Stimulated activated CD4-positive, alpha-beta T cell treated with anti-CD3 and anti-CD28 coated beads, Interleukin-4, amount 100 ng/mL, for 24 hours (primary cell): Measurements from ENCODE around the gene PTPN18.

Experiments
- DNase-seq: peaks from one replicate; pipeline ENCODE4 v3.0.0-alpha.2; 2020

The PTPN18 gene

GRCh38 chr2:130368786-130369185 is 12.9 kb downstream of the PTPN18 start:
- no peak for DNase-seq

DNA sequence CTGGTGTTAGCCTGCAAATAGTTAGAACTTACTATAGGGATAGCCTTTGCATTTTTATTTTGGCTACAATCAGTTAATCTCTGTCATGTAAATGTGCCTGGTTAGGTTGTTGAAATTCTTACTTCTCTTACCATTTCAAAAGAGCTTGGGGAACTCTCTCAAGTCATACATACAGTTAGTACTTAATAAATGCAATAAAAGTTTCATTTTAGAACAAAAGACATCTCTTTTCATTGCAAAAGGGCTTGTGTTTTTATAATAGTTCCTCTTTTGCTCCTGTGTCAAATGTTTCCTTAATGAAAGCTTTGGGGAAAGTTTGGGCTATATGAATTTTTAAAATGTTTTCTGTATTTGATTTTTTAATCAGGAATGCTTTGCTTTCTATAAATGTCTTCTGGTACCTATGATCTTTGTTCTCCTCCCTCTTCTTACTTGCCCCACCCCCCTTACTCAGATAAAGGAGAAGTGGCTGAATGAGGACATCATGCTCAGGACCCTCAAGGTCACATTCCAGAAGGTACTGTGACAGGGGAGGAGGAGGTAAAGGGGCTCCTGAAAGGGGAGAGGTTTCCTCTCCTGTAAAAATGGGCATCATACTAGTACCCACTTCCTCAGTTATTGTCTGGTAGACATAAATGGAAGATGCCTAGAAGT is 13.6 kb downstream of the PTPN18 start:
- no peak for DNase-seq

DNA sequence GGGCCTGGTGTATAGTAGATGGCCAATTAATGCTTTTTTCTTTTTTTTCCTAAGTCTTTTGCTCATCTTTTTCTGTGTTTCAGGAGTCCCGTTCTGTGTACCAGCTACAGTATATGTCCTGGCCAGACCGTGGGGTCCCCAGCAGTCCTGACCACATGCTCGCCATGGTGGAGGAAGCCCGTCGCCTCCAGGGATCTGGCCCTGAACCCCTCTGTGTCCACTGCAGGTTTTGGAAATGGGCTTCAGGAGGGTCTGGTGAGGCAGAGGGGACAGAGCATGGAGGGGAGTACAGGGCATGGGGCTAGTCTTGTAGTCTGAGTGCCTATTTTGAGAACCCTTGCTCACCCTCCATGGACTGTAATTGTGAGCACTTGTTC is 14.1 kb downstream of the PTPN18 start:
- no peak for DNase-seq

- DNase-seq: peak; percentile 30
Measured at GRCh38 chr2:130370490-130370889, 14.6 kb downstream of the PTPN18 start.

DNA sequence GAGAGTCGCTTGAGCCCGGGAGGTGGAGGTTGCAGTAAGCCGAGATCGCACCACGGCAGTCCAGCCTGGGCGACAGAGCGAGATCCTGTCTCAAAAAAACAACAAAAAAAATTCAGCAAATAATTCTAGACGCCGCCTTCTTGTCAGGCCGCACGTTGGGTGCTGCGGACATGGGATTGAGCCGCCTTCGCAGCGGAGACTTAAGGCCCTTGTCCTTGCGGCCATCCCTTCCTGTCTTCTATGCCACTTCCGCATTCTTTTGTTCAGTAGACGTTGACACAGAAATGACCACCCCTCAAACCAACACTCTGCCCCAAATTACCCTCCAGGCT is 15.8 kb downstream of the PTPN18 start:
- no peak for DNase-seq

- peak; percentile 75 for DNase-seq
Measured at GRCh38 chr2:130372055-130372832, 16.4 kb downstream of the PTPN18 start.

GRCh38 chr2:130372833-130373807 is 17.3 kb downstream of the PTPN18 start:
- no peak for DNase-seq

DNA sequence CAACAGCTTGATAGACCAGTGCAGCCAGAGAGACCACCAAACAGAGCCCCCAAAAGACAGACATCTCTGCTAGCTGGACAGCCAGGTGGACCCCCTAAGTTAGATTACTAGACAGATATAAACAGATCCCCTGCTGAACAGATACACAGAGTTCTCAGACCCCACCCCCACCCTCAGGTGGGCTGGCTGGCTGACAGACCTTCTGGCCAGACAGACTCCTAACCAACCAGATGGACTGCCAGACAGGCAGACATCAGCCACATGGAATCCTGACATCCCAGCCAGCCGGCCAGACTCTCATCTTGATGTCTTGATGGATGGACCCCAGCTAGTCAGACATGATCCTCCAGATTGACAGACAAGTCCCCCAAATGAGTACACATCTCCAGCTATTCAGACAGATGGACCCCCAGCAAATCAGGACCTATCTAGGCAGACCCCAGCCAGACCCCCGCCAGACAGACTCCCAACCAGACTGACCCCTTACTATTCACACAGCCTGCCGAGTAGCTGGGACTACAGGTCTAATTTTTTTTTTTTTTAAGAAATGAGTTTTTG is 18.0 kb downstream of the PTPN18 start:
- DNase-seq: no peak

GRCh38 chr2:130374587-130375290 is 18.9 kb downstream of the PTPN18 start:
- DNase-seq: no peak

GRCh38 chr2:130375291-130376266 is 19.7 kb downstream of the PTPN18 start:
- no peak for DNase-seq

DNA sequence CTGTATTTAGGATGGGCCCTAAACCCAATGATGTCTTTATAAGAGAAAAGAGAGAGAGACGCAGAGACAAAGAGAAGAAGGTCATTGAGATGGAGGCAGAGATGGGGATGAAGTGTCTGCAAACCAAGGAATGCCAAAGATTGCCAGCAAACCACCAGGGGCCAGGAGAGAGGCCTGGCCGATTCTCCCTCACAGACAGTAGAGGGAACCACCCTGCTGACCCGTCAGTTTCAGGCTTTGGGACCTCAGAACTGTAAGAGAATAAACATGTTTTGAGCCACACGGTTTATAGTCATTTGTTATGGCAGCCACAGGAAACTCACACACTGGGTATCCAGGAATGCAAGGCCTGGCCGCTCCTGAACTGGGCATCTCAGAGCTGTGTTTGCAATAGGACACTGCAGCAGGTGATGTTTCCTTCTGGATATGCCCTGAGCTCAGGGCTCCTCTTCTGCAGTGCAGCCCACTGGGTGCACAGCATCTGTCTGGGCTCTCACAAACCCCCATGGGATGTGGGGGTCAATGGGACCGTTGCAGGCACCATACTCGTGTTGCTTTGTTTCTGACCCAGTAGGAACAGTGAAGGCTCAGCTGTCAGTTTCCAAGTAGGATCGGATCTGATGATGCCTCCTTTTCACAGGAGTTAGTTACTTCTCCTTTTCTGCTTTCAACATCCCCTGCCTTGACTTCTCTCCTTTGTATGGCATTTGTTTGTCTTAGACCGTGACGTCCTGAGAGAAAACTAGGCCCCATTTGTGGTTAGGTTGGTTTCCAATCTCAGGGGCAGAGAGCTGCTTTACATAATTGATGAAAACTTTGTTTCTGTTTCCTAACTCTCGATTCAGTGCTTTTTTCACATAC is 20.8 kb downstream of the PTPN18 start:
- no peak for DNase-seq

- DNase-seq: no peak
Measured at GRCh38 chr2:130377491-130377890, 21.6 kb downstream of the PTPN18 start.

- no peak for DNase-seq
Measured at GRCh38 chr2:130378206-130378897, 22.5 kb downstream of the PTPN18 start.

DNA sequence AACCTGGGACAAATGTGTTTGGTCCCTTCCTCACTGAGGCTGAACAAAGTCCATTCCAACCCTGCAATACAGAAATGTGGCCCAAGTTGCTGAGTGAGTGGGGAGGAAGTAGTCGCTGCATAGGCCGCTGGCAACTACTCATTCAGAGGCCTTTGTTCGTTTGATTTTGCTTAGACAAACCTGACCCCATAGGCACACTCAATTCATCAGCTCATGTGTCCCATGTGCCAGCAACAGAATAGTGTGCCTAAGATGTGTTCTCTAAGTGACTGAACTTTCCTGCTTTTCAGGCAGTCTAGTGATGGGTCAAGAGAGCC is 23.0 kb downstream of the PTPN18 start:
- DNase-seq: no peak

DNA sequence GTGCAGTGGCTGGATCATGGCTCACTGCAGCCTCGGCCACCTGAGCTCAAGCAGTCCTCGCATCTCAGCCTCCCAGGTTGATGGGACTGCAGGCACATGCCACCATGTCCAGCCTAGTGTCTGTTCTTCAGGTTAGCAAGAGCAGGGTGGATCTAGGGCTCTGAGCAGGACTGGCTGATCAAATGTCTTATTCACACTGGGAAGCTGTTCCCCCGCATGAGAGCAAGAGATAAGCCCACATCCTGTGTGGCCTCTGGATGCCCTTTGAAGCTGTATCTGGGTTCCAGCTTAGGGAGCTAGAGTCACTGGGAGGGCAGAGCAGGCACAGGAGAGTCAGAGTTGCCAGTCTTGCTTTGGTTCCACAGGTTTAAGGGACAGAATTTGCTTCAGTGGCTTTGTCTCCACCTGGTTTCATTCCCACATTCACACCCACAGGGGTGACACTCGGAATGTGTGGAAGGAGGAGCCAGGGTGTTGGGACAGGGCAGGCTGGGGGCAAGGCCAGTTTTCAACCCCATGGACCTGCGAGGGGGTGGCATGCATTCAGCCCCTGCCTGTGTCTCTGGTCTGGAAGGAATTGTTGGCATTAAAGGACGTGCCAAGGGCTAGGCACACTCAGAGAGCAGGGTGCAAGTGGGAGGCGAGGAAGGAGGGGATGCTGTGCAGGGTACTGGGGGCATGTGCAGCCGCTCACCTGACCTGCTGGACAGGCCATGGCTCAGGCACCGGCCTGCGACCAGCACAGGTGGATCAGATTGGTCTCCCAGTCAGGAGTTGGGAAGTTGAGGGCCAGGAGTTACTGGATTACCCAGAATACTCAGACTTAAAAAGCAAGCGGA is 24.5 kb downstream of the PTPN18 start:
- DNase-seq: no peak

- DNase-seq: no peak
Measured at GRCh38 chr2:130381145-130381544, 25.3 kb downstream of the PTPN18 start.

GRCh38 chr2:130381619-130382018 is 25.8 kb downstream of the PTPN18 start:
- no peak for DNase-seq

- DNase-seq: no peak
Measured at GRCh38 chr2:130382313-130382917, 26.6 kb downstream of the PTPN18 start.
